Measurements from ENCODE around the gene C20orf96. TPM values are rescaled to one million over a fixed set of nuclear protein-coding genes. Genes with fewer than 3 reads are reported as not detected.

The C20orf96 gene
- polyA plus RNA-seq, 1 donor (not counting 4 experiments of a cell fraction or from before 2014, with no cell fraction given), result 3.6 TPM

DNA sequence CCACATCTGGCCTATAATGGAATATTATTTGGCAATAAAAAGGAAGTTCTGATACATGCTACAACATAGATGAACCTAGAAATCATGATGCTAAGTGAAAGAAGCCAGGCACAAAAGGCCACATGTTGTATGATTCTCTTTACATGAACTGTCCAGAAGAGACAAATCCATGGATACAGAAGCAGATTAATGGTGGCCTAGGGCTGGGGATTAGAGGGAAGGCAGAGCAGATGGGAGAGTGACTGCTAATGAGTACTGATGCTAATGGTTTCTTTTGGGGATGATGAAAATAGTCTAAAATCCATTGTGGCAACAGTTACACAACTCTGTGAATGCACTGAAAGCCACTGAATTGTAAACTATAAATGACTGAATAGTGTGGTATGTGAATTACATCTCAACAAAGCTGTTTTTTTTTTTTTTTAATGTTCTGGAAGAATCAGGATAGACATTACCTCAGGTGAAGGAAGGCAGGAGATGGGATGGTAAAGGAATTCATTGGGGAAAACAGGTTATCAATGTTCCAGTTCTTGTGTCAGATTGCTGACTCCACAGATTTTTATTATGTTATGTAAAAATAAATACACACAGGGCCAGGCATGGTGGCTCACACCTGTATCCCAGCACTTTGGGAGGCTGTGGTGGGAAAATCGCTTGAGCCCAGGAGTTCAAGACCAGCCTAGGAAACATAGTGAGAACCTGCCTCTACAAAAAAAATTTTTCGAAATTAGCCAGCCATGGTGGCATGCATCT is 25.9 kb upstream of the C20orf96 start:
- Histone ChIP-seq H3K9ac (ENCODE audit: control insufficient read depth, extremely low read depth, insufficient read depth, low read length) (no peak overlapping the region), H3K36me3 (ENCODE audit: control insufficient read depth in 2 of 2, extremely low read depth in 1 of 2, insufficient read depth in 2 of 2, low read length in 2 of 2) (peaks cover 0 to 3% of the 10 kb centered on the region in 2 experiments), H3K4me1 (ENCODE audit: control insufficient read depth, extremely low read depth, insufficient read depth, low read length) (peaks cover 30% of the 10 kb centered on the region), H3K9me3 (ENCODE audit: control insufficient read depth, low read depth, low read length) (no peaks in the 10 kb centered on the region), H4K20me1 (ENCODE audit: control insufficient read depth, extremely low read depth, insufficient read depth, low read length) (peaks cover 2% of the 10 kb centered on the region), H2AFZ (ENCODE audit: control insufficient read depth, low read length) (no peak overlapping the region), H3K4me2 (ENCODE audit: control insufficient read depth, extremely low read depth, insufficient read depth, low read depth, low read length) (no peak overlapping the region), H3K79me2 (ENCODE audit: control insufficient read depth, insufficient read depth, low read length) (no peaks in the 10 kb centered on the region), H3K4me3 (ENCODE audit: control insufficient read depth in 2 of 3, extremely low read depth in 1 of 3, insufficient read depth in 2 of 3, low read depth in 1 of 3, low read length in 3 of 3) (no peak overlapping the region), H3K27me3 (ENCODE audit: control insufficient read depth, extremely low read depth, insufficient read depth, low read length) (no peaks in the 10 kb centered on the region), H3K9me1 (ENCODE audit: control insufficient read depth, extremely low read depth, insufficient read depth, low read length) (peaks cover 4% of the 10 kb centered on the region), H3K27ac (ENCODE audit: control insufficient read depth, insufficient read depth, low read length) (no peak overlapping the region)
- peak; percentile 70 for FAIRE-seq
- no peak for TF ChIP-seq EZH2 (IDR thresholded peaks at IDR 0.05; ENCODE audit: low read length)
- DNase-seq (ENCODE audit: low read depth, low spot score), result no peak
- dilution Hi-C loops (cut with MboI; ENCODE audit: extremely low pct_ligation_motif_present, low sequenced_read_pairs), result no loop called here

- no peaks in the 10 kb centered on the region for H3K9me3 ChIP-seq (ENCODE audit: control insufficient read depth, low read depth, low read length)
- H3K27me3 ChIP-seq (ENCODE audit: control insufficient read depth, extremely low read depth, insufficient read depth, low read length), result no peaks in the 10 kb centered on the region
- H3K9ac ChIP-seq (ENCODE audit: control insufficient read depth, extremely low read depth, insufficient read depth, low read length), result peak overlapping the region; percentile 28
- peak overlapping the region; percentile 62 for H3K27ac ChIP-seq (ENCODE audit: control insufficient read depth, insufficient read depth, low read length)
- DNase-seq (ENCODE audit: low read depth, low spot score) (no peak), FAIRE-seq (peak; percentile 79)
- TF ChIP-seq, protein P1, sequence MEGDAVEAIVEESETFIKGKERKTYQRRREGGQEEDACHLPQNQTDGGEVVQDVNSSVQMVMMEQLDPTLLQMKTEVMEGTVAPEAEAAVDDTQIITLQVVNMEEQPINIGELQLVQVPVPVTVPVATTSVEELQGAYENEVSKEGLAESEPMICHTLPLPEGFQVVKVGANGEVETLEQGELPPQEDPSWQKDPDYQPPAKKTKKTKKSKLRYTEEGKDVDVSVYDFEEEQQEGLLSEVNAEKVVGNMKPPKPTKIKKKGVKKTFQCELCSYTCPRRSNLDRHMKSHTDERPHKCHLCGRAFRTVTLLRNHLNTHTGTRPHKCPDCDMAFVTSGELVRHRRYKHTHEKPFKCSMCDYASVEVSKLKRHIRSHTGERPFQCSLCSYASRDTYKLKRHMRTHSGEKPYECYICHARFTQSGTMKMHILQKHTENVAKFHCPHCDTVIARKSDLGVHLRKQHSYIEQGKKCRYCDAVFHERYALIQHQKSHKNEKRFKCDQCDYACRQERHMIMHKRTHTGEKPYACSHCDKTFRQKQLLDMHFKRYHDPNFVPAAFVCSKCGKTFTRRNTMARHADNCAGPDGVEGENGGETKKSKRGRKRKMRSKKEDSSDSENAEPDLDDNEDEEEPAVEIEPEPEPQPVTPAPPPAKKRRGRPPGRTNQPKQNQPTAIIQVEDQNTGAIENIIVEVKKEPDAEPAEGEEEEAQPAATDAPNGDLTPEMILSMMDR (optimal IDR thresholded peaks at IDR 0.05 in 1 of 3, IDR thresholded peaks at IDR 0.05 in 1 of 3, conservative IDR thresholded peaks at IDR 0.05 in 1 of 3; ENCODE audit: extremely low read depth in 1 of 3, insufficient read depth in 2 of 3, low read length in 3 of 3), result no peak
- no peak for TF ChIP-seq EZH2 (IDR thresholded peaks at IDR 0.05; ENCODE audit: low read length)
- H3K36me3 ChIP-seq (ENCODE audit: control insufficient read depth in 2 of 2, extremely low read depth in 1 of 2, insufficient read depth in 2 of 2, low read length in 2 of 2), result no peaks in the 10 kb centered on the region
- H3K9me1 ChIP-seq (ENCODE audit: control insufficient read depth, extremely low read depth, insufficient read depth, low read length), result peaks cover 4% of the 10 kb centered on the region
- H3K79me2 ChIP-seq (ENCODE audit: control insufficient read depth, insufficient read depth, low read length), result no peaks in the 10 kb centered on the region
- peaks cover 2% of the 10 kb centered on the region for H4K20me1 ChIP-seq (ENCODE audit: control insufficient read depth, extremely low read depth, insufficient read depth, low read length)
- dilution Hi-C loops (cut with MboI; ENCODE audit: extremely low pct_ligation_motif_present, low sequenced_read_pairs), result no loop called here
- H3K4me3 ChIP-seq (ENCODE audit: control insufficient read depth in 2 of 3, extremely low read depth in 1 of 3, insufficient read depth in 2 of 3, low read depth in 1 of 3, low read length in 3 of 3), result no peak overlapping the region
- no peak overlapping the region for H2AFZ ChIP-seq (ENCODE audit: control insufficient read depth, low read length)
- H3K4me2 ChIP-seq (ENCODE audit: control insufficient read depth, extremely low read depth, insufficient read depth, low read depth, low read length), result peak overlapping the region; percentile 6
- H3K4me1 ChIP-seq (ENCODE audit: control insufficient read depth, extremely low read depth, insufficient read depth, low read length), result peaks cover 43% of the 10 kb centered on the region
Observed at GRCh38 chr20:313948-314347, 23.4 kb upstream of the C20orf96 start.
